Muscle layer of colon (tissue), 2 donors: Measurements from ENCODE around the gene PRSS2.

Source experiments
- H3K27ac ChIP-seq: one replicate; pipeline ENCODE4 v1.7.0; 2013; ENCODE audit warnings: low read depth, mild to moderate bottlenecking, low read length, moderate library complexity
- H3K27me3 ChIP-seq, 2 donors: one replicate each; pipeline ENCODE4 v1.7.0; 2013; ENCODE audit warnings: low read length in 2 of 2, mild to moderate bottlenecking in 2 of 2; ENCODE audit not compliant: insufficient read depth in 2 of 2, control insufficient read depth in 1 of 2
- H3K36me3 ChIP-seq: one replicate; pipeline ENCODE4 v1.7.0; 2013; ENCODE audit warnings: mild to moderate bottlenecking, low read length; ENCODE audit not compliant: insufficient read depth
- H3K4me1 ChIP-seq: one replicate; pipeline ENCODE4 v1.7.0; 2013; ENCODE audit warnings: mild to moderate bottlenecking, low read length; ENCODE audit not compliant: insufficient read depth
- H3K4me3 ChIP-seq, 2 donors: one replicate each; pipeline ENCODE4 v1.7.0; 2013; ENCODE audit warnings: low read length in 2 of 2, low read depth in 1 of 2, mild to moderate bottlenecking in 1 of 2, moderate library complexity in 1 of 2
- H3K9ac ChIP-seq: one replicate; pipeline ENCODE4 v1.7.0; 2013; ENCODE audit warnings: low read length
- H3K9me3 ChIP-seq: one replicate; pipeline ENCODE4 v1.7.0; 2013; ENCODE audit warnings: mild to moderate bottlenecking, low read length
- donor health status: abdominal sarcoma.
- donor health status: Adenocarcinoma of cecum.

The PRSS2 gene

DNA sequence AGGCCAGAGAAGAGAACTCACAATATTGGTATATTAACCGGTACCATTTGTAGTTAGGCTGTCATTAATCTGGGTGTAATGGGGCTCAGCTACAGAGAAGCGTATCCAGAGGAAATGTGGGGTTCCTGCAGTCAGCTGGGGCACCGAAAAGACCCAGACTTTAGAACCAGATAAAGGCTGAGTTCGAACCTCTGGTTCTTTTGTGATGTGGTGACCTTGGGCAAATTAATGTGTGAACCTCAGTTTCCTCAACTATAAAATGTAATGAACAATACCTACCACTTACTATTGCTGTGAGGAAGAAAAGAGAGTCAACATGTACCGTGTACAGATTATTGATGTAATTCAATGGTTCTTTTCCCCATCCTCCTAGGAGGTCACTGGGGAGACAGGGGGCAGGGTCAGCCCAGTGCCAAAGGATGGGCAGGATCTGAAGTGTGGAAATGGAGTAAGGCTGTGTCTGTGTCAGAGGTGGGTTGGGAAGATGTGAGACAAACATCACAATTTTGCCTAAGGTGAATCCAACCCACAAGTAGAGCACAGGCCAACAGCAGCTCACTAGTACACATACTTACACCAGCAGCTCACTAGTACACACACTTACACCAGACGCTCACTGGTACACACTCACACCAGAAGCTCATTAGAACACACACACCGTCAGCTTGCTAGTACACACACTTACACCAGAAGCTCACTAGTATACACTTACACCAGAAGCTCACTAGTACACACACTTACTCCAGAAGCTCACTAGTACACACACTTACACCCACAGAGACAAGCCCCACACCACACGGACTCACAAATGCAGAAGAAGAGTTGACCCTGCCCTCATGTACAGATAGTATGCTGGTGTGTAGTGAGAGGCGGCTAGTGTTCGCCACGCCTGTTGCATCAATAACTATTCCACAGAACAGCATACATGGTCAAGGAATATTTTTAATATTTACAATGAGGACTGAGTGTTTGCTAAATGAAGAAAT, 28.0 kb downstream of the PRSS2 start:
- H3K27ac ChIP-seq: no peak overlapping the region
- no peak overlapping the region for H3K9ac ChIP-seq
- H3K4me3 ChIP-seq: no peak overlapping the region
- peaks cover 9% of the 10 kb centered on the region for H3K4me1 ChIP-seq
- peaks cover 20 to 41% of the 10 kb centered on the region in 2 donors for H3K27me3 ChIP-seq
- no peaks in the 10 kb centered on the region for H3K36me3 ChIP-seq
- no peaks in the 10 kb centered on the region for H3K9me3 ChIP-seq

DNA sequence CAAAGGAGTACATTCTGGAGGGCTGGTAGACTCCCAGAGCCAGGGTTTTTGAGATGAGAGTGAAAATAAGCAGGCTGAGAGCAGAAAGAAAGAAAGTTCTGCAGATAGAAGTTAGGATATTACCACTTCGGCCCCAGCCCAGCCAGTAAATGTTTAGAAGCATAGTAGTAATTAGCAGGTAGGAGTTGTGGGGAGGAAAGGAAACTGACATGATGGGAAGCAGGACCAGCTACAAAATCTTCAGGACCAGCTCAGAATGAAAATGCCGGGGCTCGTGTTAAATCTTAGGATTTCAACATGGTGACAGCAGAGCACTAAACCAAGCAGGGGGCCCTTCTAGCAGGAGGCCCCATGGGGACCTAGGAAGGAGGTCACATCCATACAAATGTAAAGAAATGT, 28.7 kb downstream of the PRSS2 start:
- Histone ChIP-seq H3K36me3 (no peaks in the 10 kb centered on the region), H3K27ac (no peak overlapping the region), H3K27me3 (peaks cover 20 to 41% of the 10 kb centered on the region in 2 donors), H3K9ac (no peak overlapping the region), H3K4me3 (no peak overlapping the region), H3K9me3 (no peaks in the 10 kb centered on the region), H3K4me1 (peaks cover 9% of the 10 kb centered on the region)

- Histone ChIP-seq H3K27ac (no peak overlapping the region), H3K4me3 (no peak overlapping the region), H3K36me3 (no peaks in the 10 kb centered on the region), H3K9ac (no peak overlapping the region), H3K27me3 (peaks cover 20 to 38% of the 10 kb centered on the region in 2 donors), H3K9me3 (no peaks in the 10 kb centered on the region), H3K4me1 (peaks cover 9% of the 10 kb centered on the region)
These were observed 29.3 kb downstream of the PRSS2 start for GRCh38 chr7:142800088-142800487.

DNA sequence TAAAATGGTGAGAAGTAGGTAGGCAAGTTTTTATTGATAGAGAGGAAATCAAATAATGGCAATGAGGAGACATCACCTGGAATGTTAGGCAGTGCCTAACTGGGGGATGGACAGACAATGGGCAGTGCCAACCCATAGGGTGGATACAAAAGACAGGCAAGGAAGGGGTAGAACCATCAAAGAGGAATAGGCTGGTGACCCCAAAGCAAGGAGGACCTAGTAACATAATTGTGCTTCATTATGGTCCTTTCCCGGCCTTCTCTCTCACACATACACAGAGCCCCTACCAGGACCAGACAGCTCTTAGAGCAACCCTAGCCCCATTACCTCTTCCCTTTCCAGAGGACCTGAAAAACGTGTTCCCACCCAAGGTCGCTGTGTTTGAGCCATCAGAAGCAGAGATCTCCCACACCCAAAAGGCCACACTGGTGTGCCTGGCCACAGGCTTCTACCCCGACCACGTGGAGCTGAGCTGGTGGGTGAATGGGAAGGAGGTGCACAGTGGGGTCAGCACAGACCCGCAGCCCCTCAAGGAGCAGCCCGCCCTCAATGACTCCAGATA, 30.0 kb downstream of the PRSS2 start:
- Histone ChIP-seq H3K36me3 (no peaks in the 10 kb centered on the region), H3K9ac (no peak overlapping the region), H3K27me3 (peaks cover 16 to 31% of the 10 kb centered on the region in 2 donors), H3K9me3 (no peaks in the 10 kb centered on the region), H3K27ac (no peak overlapping the region), H3K4me3 (no peak overlapping the region), H3K4me1 (peaks cover 9% of the 10 kb centered on the region)

DNA sequence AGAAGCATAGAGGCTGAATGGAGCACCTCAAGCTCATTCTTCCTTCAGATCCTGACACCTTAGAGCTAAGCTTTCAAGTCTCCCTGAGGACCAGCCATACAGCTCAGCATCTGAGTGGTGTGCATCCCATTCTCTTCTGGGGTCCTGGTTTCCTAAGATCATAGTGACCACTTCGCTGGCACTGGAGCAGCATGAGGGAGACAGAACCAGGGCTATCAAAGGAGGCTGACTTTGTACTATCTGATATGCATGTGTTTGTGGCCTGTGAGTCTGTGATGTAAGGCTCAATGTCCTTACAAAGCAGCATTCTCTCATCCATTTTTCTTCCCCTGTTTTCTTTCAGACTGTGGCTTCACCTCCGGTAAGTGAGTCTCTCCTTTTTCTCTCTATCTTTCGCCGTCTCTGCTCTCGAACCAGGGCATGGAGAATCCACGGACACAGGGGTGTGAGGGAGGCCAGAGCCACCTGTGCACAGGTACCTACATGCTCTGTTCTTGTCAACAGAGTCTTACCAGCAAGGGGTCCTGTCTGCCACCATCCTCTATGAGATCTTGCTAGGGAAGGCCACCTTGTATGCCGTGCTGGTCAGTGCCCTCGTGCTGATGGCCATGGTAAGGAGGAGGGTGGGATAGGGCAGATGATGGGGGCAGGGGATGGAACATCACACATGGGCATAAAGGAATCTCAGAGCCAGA, 31.0 kb downstream of the PRSS2 start:
- Histone ChIP-seq H3K4me1 (peaks cover 9% of the 10 kb centered on the region), H3K27me3 (peaks cover 16 to 22% of the 10 kb centered on the region in 2 donors), H3K36me3 (no peaks in the 10 kb centered on the region), H3K27ac (no peak overlapping the region), H3K9me3 (no peaks in the 10 kb centered on the region), H3K4me3 (no peak overlapping the region), H3K9ac (no peak overlapping the region)

DNA sequence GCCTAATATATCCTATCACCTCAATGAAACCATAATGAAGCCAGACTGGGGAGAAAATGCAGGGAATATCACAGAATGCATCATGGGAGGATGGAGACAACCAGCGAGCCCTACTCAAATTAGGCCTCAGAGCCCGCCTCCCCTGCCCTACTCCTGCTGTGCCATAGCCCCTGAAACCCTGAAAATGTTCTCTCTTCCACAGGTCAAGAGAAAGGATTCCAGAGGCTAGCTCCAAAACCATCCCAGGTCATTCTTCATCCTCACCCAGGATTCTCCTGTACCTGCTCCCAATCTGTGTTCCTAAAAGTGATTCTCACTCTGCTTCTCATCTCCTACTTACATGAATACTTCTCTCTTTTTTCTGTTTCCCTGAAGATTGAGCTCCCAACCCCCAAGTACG, 31.5 kb downstream of the PRSS2 start:
- Histone ChIP-seq H3K27me3 (peaks cover 12 to 16% of the 10 kb centered on the region in 2 donors), H3K36me3 (no peaks in the 10 kb centered on the region), H3K4me3 (no peak overlapping the region), H3K4me1 (peaks cover 8% of the 10 kb centered on the region), H3K9ac (no peak overlapping the region), H3K9me3 (no peaks in the 10 kb centered on the region), H3K27ac (no peak overlapping the region)

- Histone ChIP-seq H3K36me3 (no peaks in the 10 kb centered on the region), H3K4me1 (no peaks in the 10 kb centered on the region), H3K9me3 (no peaks in the 10 kb centered on the region), H3K27ac (no peak overlapping the region), H3K9ac (no peak overlapping the region), H3K27me3 (peaks cover 0 to under 1% of the 10 kb centered on the region in 2 donors), H3K4me3 (no peak overlapping the region)
These were observed 33.1 kb downstream of the PRSS2 start for GRCh38 chr7:142803901-142804300.

GRCh38 chr7:142804728-142805207, 34.0 kb downstream of the PRSS2 start:
- H3K27ac ChIP-seq: no peak overlapping the region
- H3K27me3 ChIP-seq: peaks cover 0 to 3% of the 10 kb centered on the region in 2 donors
- no peak overlapping the region for H3K9ac ChIP-seq
- H3K4me1 ChIP-seq: no peaks in the 10 kb centered on the region
- no peaks in the 10 kb centered on the region for H3K9me3 ChIP-seq
- no peaks in the 10 kb centered on the region for H3K36me3 ChIP-seq
- H3K4me3 ChIP-seq: no peak overlapping the region

- Histone ChIP-seq H3K9ac (no peak overlapping the region), H3K4me1 (no peaks in the 10 kb centered on the region), H3K36me3 (no peaks in the 10 kb centered on the region), H3K27me3 (peaks cover 0 to 4% of the 10 kb centered on the region in 2 donors), H3K4me3 (no peak overlapping the region), H3K27ac (no peak overlapping the region), H3K9me3 (no peaks in the 10 kb centered on the region)
These were observed 34.7 kb downstream of the PRSS2 start for GRCh38 chr7:142805350-142806021.

GRCh38 chr7:142806022-142806356, 35.2 kb downstream of the PRSS2 start:
- H3K4me3 ChIP-seq: no peak overlapping the region
- peaks cover 0 to 4% of the 10 kb centered on the region in 2 donors for H3K27me3 ChIP-seq
- no peaks in the 10 kb centered on the region for H3K4me1 ChIP-seq
- no peaks in the 10 kb centered on the region for H3K9me3 ChIP-seq
- no peak overlapping the region for H3K9ac ChIP-seq
- no peaks in the 10 kb centered on the region for H3K36me3 ChIP-seq
- no peak overlapping the region for H3K27ac ChIP-seq

- no peak overlapping the region for H3K4me3 ChIP-seq
- H3K27me3 ChIP-seq: peaks cover 0 to 4% of the 10 kb centered on the region in 2 donors
- H3K36me3 ChIP-seq: no peaks in the 10 kb centered on the region
- no peak overlapping the region for H3K27ac ChIP-seq
- no peaks in the 10 kb centered on the region for H3K4me1 ChIP-seq
- no peak overlapping the region for H3K9ac ChIP-seq
- H3K9me3 ChIP-seq: no peaks in the 10 kb centered on the region
These were observed 36.2 kb downstream of the PRSS2 start for GRCh38 chr7:142806957-142807356.
